Natural killer cell (primary cell): ENCODE measurements around the gene MIPEP. TPM values are rescaled to one million over a fixed set of nuclear protein-coding genes. Genes with fewer than 3 reads are reported as not detected.

Source experiments
- ATAC-seq, 3 donors: fragments of 150-1000 bp in 2 of 3; fragments of 200-7000 bp in 1 of 3; cut with Tn5 transposase; 1 replicate in 1 of 3; 2 replicates in 2 of 3; pipeline ENCODE4 v1.10.0; 2021; ENCODE audit warnings: mild to moderate bottlenecking in 2 of 3, moderate library complexity in 2 of 3
- DNase-seq, 2 donors: peaks; one replicate each; pipeline versions ENCODE4 v3.0.0 to v3.0.0-alpha.2; 2013 to 2021; ENCODE audit warnings: mixed read lengths in 1 of 2
- H3K27ac ChIP-seq: one replicate; pipeline ENCODE4 v1.5.1; 2013; ENCODE audit warnings: mild to moderate bottlenecking, low read length
- H3K27me3 ChIP-seq: one replicate; pipeline ENCODE4 v1.6.1; 2013; ENCODE audit warnings: low read length; ENCODE audit not compliant: control insufficient read depth, insufficient read depth
- H3K36me3 ChIP-seq: one replicate; pipeline ENCODE4 v1.6.1; 2013; ENCODE audit warnings: low read length; ENCODE audit not compliant: control insufficient read depth, insufficient read depth
- H3K4me1 ChIP-seq: one replicate; pipeline ENCODE4 v1.6.1; 2013; ENCODE audit warnings: low read length; ENCODE audit not compliant: control insufficient read depth, insufficient read depth
- H3K4me3 ChIP-seq: one replicate; pipeline ENCODE4 v1.5.1; 2013; ENCODE audit warnings: low read length
- H3K9me3 ChIP-seq: one replicate; pipeline ENCODE4 v1.6.1; 2013; ENCODE audit warnings: low read length; ENCODE audit not compliant: control insufficient read depth, insufficient read depth
- H3K27ac Mint-ChIP-seq, 2 donors: one replicate each; pipeline ENCODE4 v1.8.0; 2022; ENCODE audit warnings: mild to moderate bottlenecking in 2 of 2, mixed read lengths in 2 of 2, moderate library complexity in 1 of 2
- H3K27me3 Mint-ChIP-seq, 2 donors: one replicate each; pipeline ENCODE4 v1.8.0; 2022; ENCODE audit warnings: low read depth in 2 of 2, mixed read lengths in 2 of 2
- H3K36me3 Mint-ChIP-seq: one replicate; pipeline ENCODE4 v1.8.0; 2022; ENCODE audit warnings: mixed read lengths
- H3K4me1 Mint-ChIP-seq, 2 donors: one replicate each; pipeline ENCODE4 v1.8.0; 2022; ENCODE audit warnings: mixed read lengths in 2 of 2
- H3K4me3 Mint-ChIP-seq: one replicate; pipeline ENCODE4 v1.8.0; 2022; ENCODE audit warnings: mild to moderate bottlenecking, moderate library complexity, mixed read lengths
- H3K9me3 Mint-ChIP-seq, 2 donors: one replicate each; pipeline ENCODE4 v1.8.0; 2022; ENCODE audit warnings: mixed read lengths in 2 of 2
- CTCF ChIP-seq: fragments of 200-600 bp; IDR thresholded peaks from one replicate; pipeline ENCODE4 v1.8.0; 2022; ENCODE audit warnings: antibody characterized with exemption
- WGBS: methylation state at CpG from one replicate; pipeline ENCODE4 v1.1.7; 2013; ENCODE audit warnings: missing lambda C conversion rate; ENCODE audit not compliant: insufficient coverage; 5-methylcytosine and 5-hydroxymethylcytosine counted together
- intact Hi-C: fragments of 100-400 bp; cut with micrococcal nuclease; formaldehyde crosslinking; loops from one replicate; pipeline ENCODE4 v1.14.2; 2022
- total RNA-seq, 4 donors: library from RNA; stranded (reverse); fragments of 120-200 nt in 1 of 4; gene quantifications; one replicate each; pipeline versions ENCODE4 v1.2.3 to v1.2.4, GENCODE V29; 2013 to 2022

The MIPEP gene
- total RNA-seq, 3 donors from 2014 or later (not counting 1 experiment from before 2014, with no cell fraction given), result 9.7 to 10.1 (median 9.7) TPM

DNA sequence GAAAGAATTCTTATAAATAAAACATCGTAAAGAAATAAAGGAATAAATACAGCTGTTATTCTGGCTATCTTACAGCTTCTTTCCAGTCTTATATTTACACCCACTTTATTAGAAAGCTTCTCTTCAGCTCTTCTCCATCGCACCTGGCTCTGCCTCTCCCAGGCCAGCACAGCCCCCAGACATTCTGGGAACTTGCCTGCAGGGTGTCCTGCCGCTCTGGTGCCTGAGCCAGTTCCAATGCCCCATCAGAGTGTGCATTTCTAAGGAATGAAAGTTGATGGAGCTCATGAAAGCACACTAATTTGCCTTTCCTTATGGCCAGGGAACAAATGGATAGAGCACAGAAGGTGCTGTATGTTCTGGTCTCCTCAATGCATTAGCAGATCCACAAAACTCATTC is 68.7 kb downstream of the MIPEP start:
- no peak overlapping the region for H3K27ac ChIP-seq
- no peak for TF ChIP-seq CTCF
- intact Hi-C loops, result no loop called here
- Mint-ChIP-seq H3K27me3 (no peaks in the 10 kb centered on the region), H3K36me3 (no peaks in the 10 kb centered on the region), H3K4me1 (peaks cover 9 to 14% of the 10 kb centered on the region in 2 donors), H3K4me3 (no peak overlapping the region), H3K9me3 (no peaks in the 10 kb centered on the region), H3K27ac (no peak overlapping the region)
- peaks cover 5% of the 10 kb centered on the region for H3K4me1 ChIP-seq
- no peak overlapping the region for H3K4me3 ChIP-seq
- ATAC-seq, result no peak
- no peaks in the 10 kb centered on the region for H3K9me3 ChIP-seq
- DNase-seq, result no peak
- H3K36me3 ChIP-seq, result no peaks in the 10 kb centered on the region
- H3K27me3 ChIP-seq, result no peaks in the 10 kb centered on the region
- 100% methylated on average over 3 of the region's 3 CpGs for WGBS

DNA sequence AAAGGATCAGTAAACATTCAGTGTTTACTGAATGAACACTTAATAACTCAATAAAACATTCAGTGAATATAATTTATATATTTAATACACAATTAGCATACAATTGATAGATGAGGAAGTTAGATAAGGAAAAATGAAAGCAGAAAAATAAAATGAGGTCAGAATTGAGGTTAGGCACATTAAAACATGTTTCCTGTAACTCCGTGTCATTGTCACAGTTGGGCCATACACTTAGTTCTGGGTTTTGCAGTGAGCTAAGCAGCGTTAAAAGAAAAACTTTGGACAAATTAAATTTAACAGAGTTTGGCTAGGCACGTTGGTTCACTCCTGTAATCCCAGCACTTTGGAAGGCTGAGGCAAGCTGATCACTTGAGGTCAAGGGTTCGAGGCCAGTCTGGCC is 71.4 kb downstream of the MIPEP start:
- Histone ChIP-seq H3K27me3 (no peaks in the 10 kb centered on the region), H3K36me3 (no peaks in the 10 kb centered on the region), H3K9me3 (no peaks in the 10 kb centered on the region), H3K27ac (no peak overlapping the region), H3K4me1 (peaks cover 5% of the 10 kb centered on the region), H3K4me3 (no peak overlapping the region)
- peak; percentile 49 to 80 (median 57) for ATAC-seq
- Mint-ChIP-seq H3K27me3 (no peaks in the 10 kb centered on the region), H3K4me3 (peak overlapping the region; percentile 37), H3K9me3 (no peaks in the 10 kb centered on the region), H3K36me3 (no peaks in the 10 kb centered on the region), H3K27ac (peak overlapping the region; percentile 43 to 64), H3K4me1 (peaks cover 9 to 14% of the 10 kb centered on the region in 2 donors)
- TF ChIP-seq CTCF, result no peak
- intact Hi-C loops, result no loop called here
- whole genome bisulfite sequencing, result 27% methylated on average over 4 of the region's 4 CpGs
- peak in 1 of 2 donors; percentile 6 for DNase-seq

DNA sequence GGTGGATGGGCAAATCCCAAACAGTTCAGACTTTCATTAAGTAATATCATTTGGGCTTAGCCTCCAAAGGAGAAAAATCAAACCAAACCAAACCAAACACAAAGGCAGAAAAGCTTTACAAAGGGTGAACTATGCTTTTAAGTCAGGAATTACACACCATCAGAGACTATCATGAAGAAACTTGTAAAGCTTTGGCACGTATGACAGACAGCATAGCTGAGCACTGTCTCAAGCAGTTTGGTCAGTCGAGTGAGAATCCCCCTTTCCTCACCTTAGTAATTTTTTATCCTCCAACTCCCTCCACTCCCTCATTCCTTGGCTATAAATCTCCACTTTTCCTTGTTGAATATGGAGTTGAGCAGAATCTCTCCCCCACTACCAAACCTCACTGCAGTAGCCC is 72.1 kb downstream of the MIPEP start:
- Mint-ChIP-seq H3K9me3 (no peaks in the 10 kb centered on the region), H3K4me3 (no peak overlapping the region), H3K4me1 (peaks cover 9 to 14% of the 10 kb centered on the region in 2 donors), H3K36me3 (no peaks in the 10 kb centered on the region), H3K27me3 (no peaks in the 10 kb centered on the region), H3K27ac (peak overlapping the region in 1 of 2 donors; percentile 64)
- no peaks in the 10 kb centered on the region for H3K36me3 ChIP-seq
- no peak overlapping the region for H3K27ac ChIP-seq
- intact Hi-C loops, result no loop called here
- no peaks in the 10 kb centered on the region for H3K27me3 ChIP-seq
- H3K4me1 ChIP-seq, result peaks cover 5% of the 10 kb centered on the region
- H3K9me3 ChIP-seq, result no peaks in the 10 kb centered on the region
- no peak for DNase-seq
- WGBS, result 85% methylated on average over 2 of the region's 2 CpGs
- no peak for TF ChIP-seq CTCF
- ATAC-seq, result no peak
- no peak overlapping the region for H3K4me3 ChIP-seq

GRCh38 chr13:23813635-23814034 is 75.6 kb downstream of the MIPEP start:
- intact Hi-C loops, result no loop called here
- 95% methylated on average over 3 of the region's 3 CpGs for WGBS

More at GRCh38 chr13:23813635-23814034, 75.6 kb downstream of the MIPEP start:
- H3K4me1 ChIP-seq, result peaks cover 5% of the 10 kb centered on the region
- H3K27ac ChIP-seq, result no peak overlapping the region
- no peak overlapping the region for H3K27ac Mint-ChIP-seq
- no peak overlapping the region for H3K4me3 Mint-ChIP-seq
- H3K36me3 Mint-ChIP-seq, result no peaks in the 10 kb centered on the region
- no peak for ATAC-seq
- no peak overlapping the region for H3K4me3 ChIP-seq
- H3K4me1 Mint-ChIP-seq, result peaks cover 9 to 14% of the 10 kb centered on the region in 2 donors
- H3K27me3 Mint-ChIP-seq, result no peaks in the 10 kb centered on the region
- no peak for DNase-seq
- H3K36me3 ChIP-seq, result no peaks in the 10 kb centered on the region
- H3K9me3 Mint-ChIP-seq, result no peaks in the 10 kb centered on the region
- H3K9me3 ChIP-seq, result no peaks in the 10 kb centered on the region
- H3K27me3 ChIP-seq, result no peaks in the 10 kb centered on the region
- TF ChIP-seq CTCF, result no peak
